NT2/D1 (cell line): Measurements from ENCODE around the gene CABLES2.

Source experiments
- SUZ12 ChIP-seq: IDR thresholded peaks from 2 replicates; pipeline ENCODE4 v1.6.1; 2011; ENCODE audit not compliant: insufficient read length, insufficient read depth; ENCODE audit errors: extremely low read depth
- YY1 ChIP-seq: IDR thresholded peaks from 2 replicates; pipeline ENCODE4 v1.6.1; 2011; ENCODE audit not compliant: insufficient read length, insufficient read depth
- ZNF274 ChIP-seq: IDR thresholded peaks from 2 replicates; pipeline ENCODE4 v1.6.1; 2011; ENCODE audit warnings: mild to moderate bottlenecking, low read depth, low read length

DNA sequence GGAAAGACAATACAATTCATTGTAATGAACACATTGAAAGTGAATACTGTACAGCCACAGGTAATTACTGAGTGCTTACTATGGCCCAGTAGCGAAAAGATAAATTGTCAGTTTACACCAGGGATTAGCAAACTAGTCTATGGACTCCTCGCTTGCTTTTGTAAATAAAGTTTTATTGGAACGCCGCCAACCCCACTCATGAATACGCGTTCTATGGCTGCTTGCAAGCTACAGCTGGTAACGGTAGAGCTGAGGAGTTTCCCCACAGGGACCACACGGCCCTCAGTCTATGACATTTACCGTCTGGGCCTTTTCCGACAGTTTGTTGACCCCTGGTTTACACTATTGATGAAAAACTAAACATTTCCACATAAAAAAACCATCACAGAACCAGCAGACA, 64.2 kb downstream of the CABLES2 start:
- TF ChIP-seq SUZ12 (no peak), YY1 (no peak), ZNF274 (no peak)
